CD14-positive monocyte (primary cell): Measurements from ENCODE around the gene STRN3. TPM values are rescaled to one million over a fixed set of nuclear protein-coding genes. Genes with fewer than 3 reads are reported as not detected.

Experiments used
- DNase-seq, 3 donors: peaks; one replicate each; pipeline ENCODE4 v3.0.0-alpha.2; 2011 to 2022
- H2AFZ ChIP-seq: 2 replicates; pipeline ENCODE4 v1.6.0; 2012; ENCODE audit warnings: mild to moderate bottlenecking, low read depth, low read length, inconsistent platforms; ENCODE audit not compliant: insufficient read depth, poor library complexity, severe bottlenecking
- H3K27ac ChIP-seq, 2 donors: 1 replicate in 1 of 2; 2 replicates in 1 of 2; pipeline ENCODE4 v1.5.1; 2012 to 2013; ENCODE audit warnings: low read length in 2 of 2, control low read depth in 1 of 2, inconsistent platforms in 1 of 2, low read depth in 1 of 2, mild to moderate bottlenecking in 1 of 2
- H3K27me3 ChIP-seq, 2 donors: one replicate each; pipeline versions ENCODE4 v1.6.0 to v1.6.1; 2011 to 2013; ENCODE audit warnings: low read length in 2 of 2; ENCODE audit not compliant: control insufficient read depth in 2 of 2, insufficient read depth in 2 of 2
- H3K36me3 ChIP-seq, 2 donors: replicated peaks in 1 of 2; 1 replicate in 1 of 2; 2 replicates in 1 of 2; pipeline versions ENCODE4 v1.5.1 to v1.6.1; 2012 to 2013; ENCODE audit warnings: low read length in 2 of 2, control low read depth in 1 of 2, inconsistent platforms in 1 of 2, mild to moderate bottlenecking in 1 of 2; ENCODE audit not compliant: insufficient read depth in 2 of 2, control insufficient read depth in 1 of 2
- H3K4me1 ChIP-seq, 2 donors: 1 replicate in 1 of 2; 2 replicates in 1 of 2; pipeline versions ENCODE4 v1.5.1 to v1.6.1; 2012 to 2013; ENCODE audit warnings: low read length in 2 of 2, control low read depth in 1 of 2, inconsistent platforms in 1 of 2, mild to moderate bottlenecking in 1 of 2, moderate library complexity in 1 of 2; ENCODE audit not compliant: insufficient read depth in 2 of 2, control insufficient read depth in 1 of 2
- H3K4me2 ChIP-seq: replicated peaks from 2 replicates; pipeline ENCODE3; 2012; ENCODE audit warnings: low read length, moderate library complexity, mild to moderate bottlenecking; ENCODE audit not compliant: poor library complexity, severe bottlenecking; ENCODE audit errors: extremely low read depth
- H3K4me3 ChIP-seq, 3 experiments: fragments of 200-600 bp in 1 of 3; sonication (generic) in 1 of 3; replicated peaks in 1 of 3; 1 replicate in 2 of 3; 2 replicates in 1 of 3; pipeline ENCODE4 v1.5.1; 2011 to 2013; ENCODE audit warnings: low read length in 3 of 3, mild to moderate bottlenecking in 3 of 3, control low read depth in 2 of 3, low read depth in 2 of 3, inconsistent platforms in 1 of 3, moderate library complexity in 1 of 3
- H3K79me2 ChIP-seq: 2 replicates; pipeline ENCODE4 v1.6.0; 2012; ENCODE audit warnings: mild to moderate bottlenecking, control low read depth, inconsistent platforms, low read length, moderate library complexity; ENCODE audit not compliant: insufficient read depth
- H3K9ac ChIP-seq: 2 replicates; pipeline ENCODE4 v1.6.0; 2017; ENCODE audit warnings: low read length, mild to moderate bottlenecking; ENCODE audit not compliant: insufficient read depth, poor library complexity, severe bottlenecking
- H3K9me3 ChIP-seq, 2 donors: replicated peaks in 1 of 2; 1 replicate in 1 of 2; 2 replicates in 1 of 2; pipeline versions ENCODE4 v1.5.1 to v1.6.1; 2012 to 2013; ENCODE audit warnings: low read length in 2 of 2, control low read depth in 1 of 2; ENCODE audit not compliant: control insufficient read depth in 1 of 2, insufficient read depth in 1 of 2
- H4K20me1 ChIP-seq: 2 replicates; pipeline ENCODE4 v1.6.0; 2012; ENCODE audit warnings: mild to moderate bottlenecking, low read length, control low read depth, moderate library complexity; ENCODE audit not compliant: insufficient read depth
- H3K27ac Mint-ChIP-seq, 7 donors: one replicate each; pipeline ENCODE4 v1.8.0; 2020; ENCODE audit warnings: mild to moderate bottlenecking in 7 of 7, mixed read lengths in 7 of 7, moderate library complexity in 6 of 7, inconsistent platforms in 2 of 7
- H3K27me3 Mint-ChIP-seq, 3 donors: one replicate each; pipeline ENCODE4 v1.8.0; 2021 to 2022; ENCODE audit warnings: low read depth in 3 of 3, mild to moderate bottlenecking in 3 of 3, mixed read lengths in 3 of 3, moderate library complexity in 3 of 3, inconsistent platforms in 1 of 3
- H3K36me3 Mint-ChIP-seq, 2 donors: one replicate each; pipeline ENCODE4 v1.8.0; 2020; ENCODE audit warnings: mixed read lengths in 2 of 2, inconsistent platforms in 1 of 2, mild to moderate bottlenecking in 1 of 2
- H3K4me1 Mint-ChIP-seq: one replicate; pipeline ENCODE4 v1.8.0; 2020; ENCODE audit warnings: mild to moderate bottlenecking, mixed read lengths
- H3K4me3 Mint-ChIP-seq, 2 donors: one replicate each; pipeline ENCODE4 v1.8.0; 2020; ENCODE audit warnings: mild to moderate bottlenecking in 2 of 2, mixed read lengths in 2 of 2, moderate library complexity in 1 of 2
- H3K9me3 Mint-ChIP-seq, 7 donors: one replicate each; pipeline ENCODE4 v1.8.0; 2020 to 2022; ENCODE audit warnings: mixed read lengths in 7 of 7, mild to moderate bottlenecking in 6 of 7, moderate library complexity in 6 of 7, inconsistent platforms in 2 of 7
- CTCF ChIP-seq: fragments of 200-600 bp; IDR thresholded peaks from one replicate; pipeline ENCODE4 v1.8.0; 2022; ENCODE audit warnings: antibody characterized with exemption, mild to moderate bottlenecking
- WGBS: methylation state at CpG from one replicate; pipeline ENCODE4 v1.1.5; 2013; ENCODE audit warnings: missing lambda C conversion rate; ENCODE audit not compliant: insufficient coverage; 5-methylcytosine and 5-hydroxymethylcytosine counted together
- intact Hi-C, 2 donors: fragments of 100-400 bp; cut with micrococcal nuclease; formaldehyde crosslinking; loops; one replicate each; pipeline versions ENCODE4 v1.15.0 to v1.15.1; 2023
- polyA plus RNA-seq, 3 donors: library from polyadenylated mRNA; depleted of rRNA in 1 of 3; unstranded in 2 of 3; stranded (reverse) in 1 of 3; fragments of 300-500 nt in 2 of 3; fragments of >200 nt in 1 of 3; fragmentation: Illumina TruSeq in 2 of 3; gene quantifications; 1 replicate in 2 of 3; 2 replicates in 1 of 3; pipeline ENCODE4 v1.2.3, GENCODE V29; 2012 to 2021

STRN3 gene
- polyA plus RNA-seq, 3 donors = 1.0 to 12.0 (median 3.8) TPM

GRCh38 chr14:30998100-30998706 is 28.0 kb downstream of the STRN3 start:
- Histone ChIP-seq H2AFZ (no peak overlapping the region), H3K4me1 (peaks cover 5 to 11% of the 10 kb centered on the region in 2 donors), H3K36me3 (peaks cover 5 to 40% of the 10 kb centered on the region in 2 donors), H3K4me3 (no peak overlapping the region), H3K9me3 (peaks cover 10 to 22% of the 10 kb centered on the region in 2 donors), H3K4me2 (no peak overlapping the region), H3K27me3 (no peaks in the 10 kb centered on the region), H3K79me2 (peaks cover 89% of the 10 kb centered on the region), H3K27ac (no peak overlapping the region), H3K9ac (no peak overlapping the region), H4K20me1 (peaks cover 55% of the 10 kb centered on the region)
- TF ChIP-seq CTCF = no peak
- peaks cover 30 to 56% of the 10 kb centered on the region in 2 donors for H3K36me3 Mint-ChIP-seq
- peaks cover 7 to 22% (median 14%) of the 10 kb centered on the region in 7 donors for H3K9me3 Mint-ChIP-seq
- intact Hi-C loops = no loop called here
- H3K27ac Mint-ChIP-seq = peak overlapping the region in 1 of 7 donors; percentile 26
- no CpG with 5 or more reads among the region's 1 CpG for WGBS
- peaks cover 0 to 2% (median 0%) of the 10 kb centered on the region in 3 donors for H3K27me3 Mint-ChIP-seq
- H3K4me1 Mint-ChIP-seq = peaks cover 12% of the 10 kb centered on the region
- DNase-seq = no peak
- no peak overlapping the region for H3K4me3 Mint-ChIP-seq

- peaks cover 24 to 45% of the 10 kb centered on the region in 2 donors for H3K36me3 Mint-ChIP-seq
- 100% methylated on average over 2 of the region's 4 CpGs for WGBS
- H3K27me3 Mint-ChIP-seq = peaks cover 0 to 2% (median 0%) of the 10 kb centered on the region in 3 donors
- Histone ChIP-seq H3K4me1 (peaks cover 5 to 12% of the 10 kb centered on the region in 2 donors), H3K27ac (no peak overlapping the region), H3K36me3 (peaks cover 5 to 36% of the 10 kb centered on the region in 2 donors), H3K9me3 (peaks cover 10 to 22% of the 10 kb centered on the region in 2 donors), H3K9ac (no peak overlapping the region), H3K4me2 (no peak overlapping the region), H2AFZ (no peak overlapping the region), H4K20me1 (peaks cover 66% of the 10 kb centered on the region), H3K27me3 (no peaks in the 10 kb centered on the region), H3K4me3 (no peak overlapping the region), H3K79me2 (peaks cover 93% of the 10 kb centered on the region)
- intact Hi-C loops = no loop called here
- peak overlapping the region in 2 of 7 donors; percentile 43 for H3K27ac Mint-ChIP-seq
- H3K4me3 Mint-ChIP-seq = no peak overlapping the region
- peaks cover 7 to 22% (median 14%) of the 10 kb centered on the region in 7 donors for H3K9me3 Mint-ChIP-seq
- TF ChIP-seq CTCF = no peak
- peaks cover 15% of the 10 kb centered on the region for H3K4me1 Mint-ChIP-seq
- no peak for DNase-seq
These were observed 29.1 kb downstream of the STRN3 start for GRCh38 chr14:30996892-30997659.
